ENCODE data around the gene ZDHHC9. TPM values are rescaled to one million over a fixed set of nuclear protein-coding genes. Genes with fewer than 3 reads are reported as not detected.

ZDHHC9 gene
- polyA plus RNA-seq, 1 of the 3 experiments (the other 2 are of a cell fraction), result 8.1 TPM

- Histone ChIP-seq H3K27me3 (ENCODE audit: insufficient read depth) (peaks cover 7% of the 10 kb centered on the region; the same call in 1 of the 2 replicates), H3K36me3 (replicated peaks in 1 of 2; ENCODE audit: control insufficient read depth in 1 of 2, insufficient read depth in 2 of 2, low read length in 1 of 2) (no peaks in the 10 kb centered on the region), H2AFZ (ENCODE audit: low read depth) (no peak overlapping the region), H3K4me2 (no peak overlapping the region), H3K4me3 (ENCODE audit: low read depth in 2 of 2, low read length in 1 of 2) (no peak overlapping the region), H3K27ac (ENCODE audit: low read depth in 2 of 2, low read length in 1 of 2) (no peak overlapping the region), H3F3A (replicated peaks; ENCODE audit: insufficient read depth) (no peaks in the 10 kb centered on the region), H3K9me3 (no peaks in the 10 kb centered on the region), H3K9ac (no peak overlapping the region), H3K9me2 (no peaks in the 10 kb centered on the region), H4K20me1 (ENCODE audit: insufficient read depth) (no peaks in the 10 kb centered on the region), H3K4me1 (ENCODE audit: control insufficient read depth in 1 of 2, insufficient read depth in 2 of 2, low read depth in 1 of 2, low read length in 1 of 2) (peaks cover 0 to 8% of the 10 kb centered on the region in 2 experiments; a peak in 1 of 4 replicates), H3K79me2 (ENCODE audit: insufficient read depth) (no peaks in the 10 kb centered on the region)
- WGBS (ENCODE audit: low lambda C conversion rate), result 31% methylated on average over 5 of the region's 9 CpGs
- ChIA-PET CTCF (interaction anchor here (0.6 to 1.8 kb wide), 4 partner anchors 25 to 63 kb away, joined by 3 to 5 read pairs (median 4); no protein-coding TSS in a partner anchor), POLR2A (no interaction called here)
- no peak for DNase-seq
- TF ChIP-seq, protein P1, sequence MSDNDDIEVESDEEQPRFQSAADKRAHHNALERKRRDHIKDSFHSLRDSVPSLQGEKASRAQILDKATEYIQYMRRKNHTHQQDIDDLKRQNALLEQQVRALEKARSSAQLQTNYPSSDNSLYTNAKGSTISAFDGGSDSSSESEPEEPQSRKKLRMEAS (IDR thresholded peaks at IDR 0.05; ENCODE audit: low read depth), result no peak
- TF ChIP-seq REST (IDR thresholded peaks at IDR 0.05; ENCODE audit: low read depth, low read length) (no peak), EZH2phosphoT487 (IDR thresholded peaks at IDR 0.05; ENCODE audit: borderline replicate concordance, low read depth) (no peak), SMC3 (IDR thresholded peaks at IDR 0.05; ENCODE audit: low read depth, low read length) (no peak), RFX5 (IDR thresholded peaks at IDR 0.05; ENCODE audit: low read length) (no peak), FOSL2 (IDR thresholded peaks at IDR 0.05; ENCODE audit: borderline replicate concordance, low read depth) (no peak), RAD21 (IDR thresholded peaks at IDR 0.05; ENCODE audit: low read length) (no peak), NFIC (IDR thresholded peaks at IDR 0.05; ENCODE audit: borderline replicate concordance) (no peak), TEAD4 (IDR thresholded peaks at IDR 0.05; ENCODE audit: borderline replicate concordance, insufficient read depth) (no peak), RXRA (IDR thresholded peaks at IDR 0.05; ENCODE audit: borderline replicate concordance, low read depth) (no peak), GABPA (IDR thresholded peaks at IDR 0.05; ENCODE audit: low read depth) (no peak), ZBTB33 (IDR thresholded peaks at IDR 0.05; ENCODE audit: borderline replicate concordance, low read depth) (no peak), RCOR1 (IDR thresholded peaks at IDR 0.05; ENCODE audit: low read length) (no peak), MEF2A (IDR thresholded peaks at IDR 0.05; ENCODE audit: borderline replicate concordance, low read depth) (no peak)
- TF ChIP-seq, protein P2, sequence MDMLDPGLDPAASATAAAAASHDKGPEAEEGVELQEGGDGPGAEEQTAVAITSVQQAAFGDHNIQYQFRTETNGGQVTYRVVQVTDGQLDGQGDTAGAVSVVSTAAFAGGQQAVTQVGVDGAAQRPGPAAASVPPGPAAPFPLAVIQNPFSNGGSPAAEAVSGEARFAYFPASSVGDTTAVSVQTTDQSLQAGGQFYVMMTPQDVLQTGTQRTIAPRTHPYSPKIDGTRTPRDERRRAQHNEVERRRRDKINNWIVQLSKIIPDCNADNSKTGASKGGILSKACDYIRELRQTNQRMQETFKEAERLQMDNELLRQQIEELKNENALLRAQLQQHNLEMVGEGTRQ (IDR thresholded peaks at IDR 0.05; ENCODE audit: borderline replicate concordance, low read depth, low read length), result no peak
- TF ChIP-seq, protein P3, sequence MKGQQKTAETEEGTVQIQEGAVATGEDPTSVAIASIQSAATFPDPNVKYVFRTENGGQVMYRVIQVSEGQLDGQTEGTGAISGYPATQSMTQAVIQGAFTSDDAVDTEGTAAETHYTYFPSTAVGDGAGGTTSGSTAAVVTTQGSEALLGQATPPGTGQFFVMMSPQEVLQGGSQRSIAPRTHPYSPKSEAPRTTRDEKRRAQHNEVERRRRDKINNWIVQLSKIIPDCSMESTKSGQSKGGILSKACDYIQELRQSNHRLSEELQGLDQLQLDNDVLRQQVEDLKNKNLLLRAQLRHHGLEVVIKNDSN (IDR thresholded peaks at IDR 0.05; ENCODE audit: borderline replicate concordance, low read depth), result no peak
These were observed 83.5 kb downstream of the ZDHHC9 start for GRCh38 chrX:129760155-129760554.
